Measurements from ENCODE around the gene B4GALT6. TPM values are rescaled to one million over a fixed set of nuclear protein-coding genes. Genes with fewer than 3 reads are reported as not detected.

B4GALT6 gene
- total and polyA plus RNA-seq, 9 of the 15 experiments (the other 6 are each of a cell fraction or from before 2014, with no cell fraction given) = 0.03 to 0.27 (median 0.08) TPM

GRCh38 chr18:31657823-31658669 is 26.3 kb downstream of the B4GALT6 start:
- 0 out of 2 replicates have a peak, but pooled peaks have one; percentile 58 for TF ChIP-seq DMBX1 (CRISPR knock-in tag; IDR thresholded peaks at IDR 0.05; ENCODE audit: borderline replicate concordance)
- TF ChIP-seq CBFA2T3 (IDR thresholded peaks at IDR 0.05) = peak; percentile 18; the same call in 1 of the 2 replicates
- no peak for TF ChIP-seq ID3 (CRISPR knock-in tag; IDR thresholded peaks at IDR 0.05)
- TF ChIP-seq ID3 (tag; IDR thresholded peaks at IDR 0.05) = no peak
- BruUV-seq (replicated peaks) = no TSS peak
- 6% methylated on average over 12 of the region's 12 CpGs for WGBS (ENCODE audit: insufficient coverage, low coverage, missing lambda C conversion rate)
- Histone ChIP-seq H3K9ac (ENCODE audit: insufficient read depth in 1 of 2, low read depth in 2 of 2, low read length in 2 of 2) (no peak overlapping the region), H3K36me3 (ENCODE audit: control insufficient read depth, insufficient read depth, low read length) (no peaks in the 10 kb centered on the region), H3K4me2 (ENCODE audit: insufficient read depth, low read length) (no peak overlapping the region), H3K27ac (ENCODE audit: extremely low read depth, low read depth, low read length) (no peak overlapping the region), H3K9me3 (replicated peaks; ENCODE audit: control insufficient read depth, insufficient read depth, low read depth, low read length) (0 out of 2 replicates have a peak, but pooled peaks cover 2% of the 10 kb centered on the region), H4K20me1 (replicated peaks; ENCODE audit: control insufficient read depth, insufficient read depth, low read length) (no peaks in the 10 kb centered on the region), H3K9me1 (ENCODE audit: control insufficient read depth, insufficient read depth, low read length) (no peaks in the 10 kb centered on the region), H3K79me2 (ENCODE audit: control insufficient read depth, insufficient read depth, low read length) (no peaks in the 10 kb centered on the region), H2AFZ (ENCODE audit: low read depth, low read length) (no peak overlapping the region), H3K4me1 (replicated peaks in 1 of 2; ENCODE audit: control insufficient read depth in 2 of 2, insufficient read depth in 2 of 2, low read length in 2 of 2) (no peaks in the 10 kb centered on the region; a peak in 1 of 5 replicates), H3K27me3 (ENCODE audit: control insufficient read depth in 2 of 2, insufficient read depth in 2 of 2, low read length in 2 of 2) (peaks cover 0 to 11% of the 10 kb centered on the region in 2 experiments; a peak in 1 of 5 replicates), H3K4me3 (no peak overlapping the region)
- intact Hi-C loops (cut with micrococcal nuclease) = no loop called here
- FAIRE-seq (no peak), DNase-seq (ENCODE audit: extremely low read depth in 1 of 4, low spot score in 3 of 4) (peak in 1 of 4 experiments; percentile 25), ATAC-seq (peak; percentile 67)
- ChIA-PET POLR2A (interaction anchor here (0.7 to 1.3 kb wide), 2 partner anchors 9 to 45 kb away, joined by 3 to 4 read pairs; no protein-coding TSS in a partner anchor), CTCF (ENCODE audit: low intra/inter-chr PET ratio) (no interaction called here)
- in situ Hi-C loops (cut with MboI) = no loop called here
